HCT116 (cell line): Measurements from ENCODE around the gene NOS3. TPM values are rescaled to one million over a fixed set of nuclear protein-coding genes. Genes with fewer than 3 reads are reported as not detected.

Experiments used
- ATAC-seq: fragments of 200-7000 bp; cut with Tn5 transposase; 2 replicates; pipeline ENCODE4 v1.9.1; 2020; ENCODE audit warnings: mild to moderate bottlenecking, moderate library complexity
- BruUV-seq: library from RNA; stranded (reverse); fragments of 400-500 nt; replicated peaks from 2 replicates; lab custom pipeline; 2021; lab: Mats Ljungman, UMichigan
- CTCF ChIA-PET: fragments of 300-600 bp; sonication (Branson Sonifier 250); formaldehyde crosslinking; loops from one replicate; lab custom pipeline; 2021; ENCODE audit warnings: antibody characterized with exemption; lab: Charles Lee
- POLR2A ChIA-PET: fragments of 300-600, 350-600 bp; sonication (Branson Sonifier 250); formaldehyde crosslinking; loops from one replicate; lab custom pipeline; 2021; ENCODE audit warnings: antibody characterized with exemption; lab: Charles Lee
- RAD21 ChIA-PET, 2 experiments: fragments of 300-600 bp; sonication (Branson Sonifier 250); formaldehyde crosslinking; loops; one replicate each; lab custom pipeline; 2023; ENCODE audit warnings: low total read pairs in 2 of 2; ENCODE audit not compliant: uncharacterized antibody in 2 of 2, unreplicated experiment in 2 of 2, low non-redundant PET in 1 of 2; lab: Charles Lee
- DNase-seq: peaks from one replicate; pipeline ENCODE4 v3.0.0-alpha.2; 2010; ENCODE audit warnings: low read depth, low spot score
- H2AFZ ChIP-seq: fragments of 200-600 bp; shearing (Covaris generic), sonication (generic); 2 replicates; pipeline ENCODE4 v1.6.1; 2017; ENCODE audit warnings: low read depth, mixed run types, mixed read lengths, antibody characterized with exemption, low read length; ENCODE audit not compliant: poor library complexity, severe bottlenecking
- H3K27ac ChIP-seq: 2 replicates; pipeline ENCODE4 v1.5.1; 2012; ENCODE audit warnings: low read depth, low read length
- H3K27me3 ChIP-seq: fragments of 200-600 bp; sonication (generic); 2 replicates; pipeline ENCODE4 v1.6.1; 2016; ENCODE audit warnings: mixed run types, low read length, mixed read lengths; ENCODE audit not compliant: insufficient read depth
- H3K36me3 ChIP-seq, 2 experiments: fragments of 200-500 bp in 1 of 2; fragments of 200-600 bp in 1 of 2; sonication (Bioruptor generic) in 1 of 2; sonication (generic) in 1 of 2; 2 replicates each; pipeline versions ENCODE4 v1.5.1 to v1.6.1; 2014 to 2016; ENCODE audit warnings: low read length in 2 of 2, inconsistent platforms in 1 of 2, mixed read lengths in 1 of 2, mixed run types in 1 of 2; ENCODE audit not compliant: insufficient read depth in 2 of 2, control insufficient read depth in 1 of 2
- H3K4me1 ChIP-seq, 2 experiments: fragments of 200-600 bp in 1 of 2; sonication (generic) in 1 of 2; 2 replicates each; pipeline versions ENCODE4 v1.5.1 to v1.6.1; 2012 to 2017; ENCODE audit warnings: low read length in 2 of 2, inconsistent platforms in 1 of 2, mild to moderate bottlenecking in 1 of 2, mixed read lengths in 1 of 2, mixed run types in 1 of 2, moderate library complexity in 1 of 2; ENCODE audit not compliant: insufficient read depth in 2 of 2, control insufficient read depth in 1 of 2
- H3K4me2 ChIP-seq: fragments of 200-600 bp; sonication (generic); 2 replicates; pipeline ENCODE4 v1.6.1; 2017; ENCODE audit warnings: mixed run types, low read length, mixed read lengths
- H3K4me3 ChIP-seq, 2 experiments: fragments of 200-600 bp in 1 of 2; sonication (generic) in 1 of 2; replicated peaks in 1 of 2; 2 replicates each; pipeline ENCODE4 v1.5.1; 2011 to 2016; ENCODE audit warnings: low read length in 2 of 2, control low read depth in 1 of 2, low read depth in 1 of 2, mild to moderate bottlenecking in 1 of 2, mixed read lengths in 1 of 2, mixed run types in 1 of 2
- H3K79me2 ChIP-seq: fragments of 200-600 bp; sonication (generic); 2 replicates; pipeline ENCODE4 v1.6.1; 2017; ENCODE audit warnings: mild to moderate bottlenecking, mixed run types, low read length, moderate library complexity, mixed read lengths; ENCODE audit not compliant: insufficient read depth
- H3K9ac ChIP-seq: fragments of 200-600 bp; sonication (generic); 2 replicates; pipeline ENCODE4 v1.6.1; 2016; ENCODE audit warnings: low read length, mixed read lengths
- H3K9me2 ChIP-seq: fragments of 200-600 bp; sonication (generic), shearing (Covaris generic); 2 replicates; pipeline ENCODE4 v1.6.1; 2017; ENCODE audit warnings: mixed run types, mild to moderate bottlenecking, moderate library complexity; ENCODE audit not compliant: insufficient read depth
- H3K9me3 ChIP-seq, 2 experiments: fragments of 200-500 bp in 1 of 2; fragments of 200-600 bp in 1 of 2; sonication (Bioruptor generic) in 1 of 2; sonication (generic) in 1 of 2; 2 replicates each; pipeline ENCODE4 v1.6.1; 2014 to 2017; ENCODE audit warnings: low read length in 2 of 2, mixed read lengths in 2 of 2, inconsistent platforms in 1 of 2, low read depth in 1 of 2, mild to moderate bottlenecking in 1 of 2, mixed run types in 1 of 2, moderate library complexity in 1 of 2; ENCODE audit not compliant: control insufficient read depth in 1 of 2, insufficient read depth in 1 of 2
- H4K20me1 ChIP-seq: fragments of 200-600 bp; sonication (generic), shearing (Covaris generic); 2 replicates; pipeline ENCODE4 v1.6.1; 2017; ENCODE audit warnings: mixed run types, mild to moderate bottlenecking, moderate library complexity; ENCODE audit not compliant: insufficient read depth
- ATF3 ChIP-seq: IDR thresholded peaks from 2 replicates; pipeline ENCODE4 v1.6.1; 2012
- CBX3 ChIP-seq: IDR thresholded peaks from 2 replicates; pipeline ENCODE4 v1.6.1; 2012; ENCODE audit warnings: low read depth
- EGR1 ChIP-seq: IDR thresholded peaks from 2 replicates; pipeline ENCODE4 v1.6.1; 2012; ENCODE audit warnings: low read depth
- ELF1 ChIP-seq: IDR thresholded peaks from 2 replicates; pipeline ENCODE4 v1.6.1; 2012; ENCODE audit warnings: low read depth, borderline replicate concordance
- EZH2 ChIP-seq: fragments of 200-600 bp; sonication (generic); IDR thresholded peaks from 2 replicates; pipeline ENCODE4 v1.6.1; 2017; ENCODE audit warnings: antibody characterized with exemption, mixed run types
- EZH2phosphoT487 ChIP-seq: fragments of 200-600 bp; IDR thresholded peaks from 2 replicates; pipeline ENCODE4 v1.6.1; 2018; ENCODE audit warnings: antibody characterized with exemption, borderline replicate concordance
- JUND ChIP-seq: IDR thresholded peaks from 2 replicates; pipeline ENCODE4 v1.6.1; 2012
- MAX ChIP-seq: IDR thresholded peaks from 2 replicates; pipeline ENCODE4 v1.6.1; 2012
- POLR2AphosphoS5 ChIP-seq: IDR thresholded peaks from 2 replicates; pipeline ENCODE4 v1.6.1; 2011; ENCODE audit warnings: mild to moderate bottlenecking, low read depth, low read length, moderate library complexity
- SIN3A ChIP-seq: IDR thresholded peaks from 2 replicates; pipeline ENCODE4 v1.6.1; 2012; ENCODE audit warnings: low read depth
- YY1 ChIP-seq: IDR thresholded peaks from 2 replicates; pipeline ENCODE4 v1.6.1; 2011; ENCODE audit warnings: low read length, low read depth, moderate library complexity, mild to moderate bottlenecking; ENCODE audit not compliant: insufficient replicate concordance; ENCODE audit errors: extremely low read depth
- intact Hi-C: fragments of 100-400 bp; cut with micrococcal nuclease; formaldehyde crosslinking; loops from 2 replicates; pipeline ENCODE4 v1.10.0; 2022
- total RNA-seq: library from RNA; stranded (reverse); gene quantifications from one replicate; pipeline ENCODE4 v1.2.1, GENCODE V29; 2021; ENCODE audit not compliant: unreplicated experiment
- TF ChIP-seq, protein P1 (sequence below), 3 experiments: fragments of 200-600 bp in 1 of 3; sonication (generic) in 1 of 3; IDR thresholded peaks in 2 of 3; conservative IDR thresholded peaks in 1 of 3; 2 replicates each; pipeline ENCODE4 v1.5.1; 2012 to 2017; ENCODE audit warnings: low read depth in 2 of 3, low read length in 2 of 3, antibody characterized with exemption in 1 of 3, borderline replicate concordance in 1 of 3, control low read depth in 1 of 3, mild to moderate bottlenecking in 1 of 3, mixed read lengths in 1 of 3, mixed run types in 1 of 3, moderate library complexity in 1 of 3; ENCODE audit not compliant: insufficient read depth in 1 of 3

Gene NOS3
- total RNA-seq, 1 experiment from 2014 or later, result 35.8 TPM

DNA sequence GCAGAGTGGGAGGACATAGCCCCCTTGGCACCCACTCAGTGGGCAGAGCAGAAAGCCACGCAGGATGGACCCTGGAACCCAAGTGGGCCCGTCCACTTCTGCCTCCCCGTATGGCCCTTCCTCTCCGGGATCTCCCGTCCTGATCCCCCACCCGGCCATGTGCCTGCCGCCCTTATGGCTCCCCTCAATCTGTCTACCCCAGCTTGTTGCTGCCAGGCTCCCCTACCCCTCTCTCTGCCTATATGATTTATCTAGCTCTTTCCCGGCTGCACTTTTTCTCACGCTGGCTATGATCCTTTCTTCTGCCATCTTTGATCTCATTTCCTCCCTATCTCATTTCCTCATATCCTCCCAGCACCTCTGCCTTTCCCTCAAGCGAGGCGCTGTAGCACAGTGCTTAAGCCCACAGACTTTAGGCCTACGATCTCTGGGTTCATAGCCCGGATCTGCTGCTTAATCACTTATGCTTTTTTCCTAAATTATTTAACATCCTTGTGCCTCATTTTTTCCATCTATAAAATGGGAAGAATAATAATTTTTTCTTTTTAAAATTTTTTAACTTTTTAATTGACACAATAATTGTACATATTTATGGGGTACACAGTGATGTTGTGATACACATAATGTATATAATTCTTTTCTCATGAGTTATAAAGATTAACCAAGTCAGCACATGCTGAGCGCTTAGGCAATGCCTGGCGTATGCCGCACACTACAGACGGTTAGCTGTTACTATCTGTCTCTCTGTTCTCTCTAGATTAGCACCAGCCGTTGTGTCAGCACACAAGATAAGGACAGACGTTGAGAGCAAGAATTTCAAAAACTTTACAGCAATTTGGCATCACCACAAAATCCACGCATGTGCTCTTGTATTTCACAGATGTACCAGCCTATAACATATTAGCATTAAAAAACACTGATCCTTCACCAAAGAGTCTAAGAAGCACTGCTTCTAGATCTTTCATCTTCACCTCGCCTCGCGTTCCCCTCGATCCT, 30.8 kb upstream of the NOS3 start:
- H3K27me3 ChIP-seq, result no peaks in the 10 kb centered on the region
- TF ChIP-seq CBX3, result no peak
- no peak for TF ChIP-seq EZH2
- TF ChIP-seq YY1, result no peak
- no peak for TF ChIP-seq SIN3A
- no peak for TF ChIP-seq POLR2AphosphoS5
- no peak for TF ChIP-seq EZH2phosphoT487
- TF ChIP-seq ATF3, result no peak
- TF ChIP-seq, protein P1, sequence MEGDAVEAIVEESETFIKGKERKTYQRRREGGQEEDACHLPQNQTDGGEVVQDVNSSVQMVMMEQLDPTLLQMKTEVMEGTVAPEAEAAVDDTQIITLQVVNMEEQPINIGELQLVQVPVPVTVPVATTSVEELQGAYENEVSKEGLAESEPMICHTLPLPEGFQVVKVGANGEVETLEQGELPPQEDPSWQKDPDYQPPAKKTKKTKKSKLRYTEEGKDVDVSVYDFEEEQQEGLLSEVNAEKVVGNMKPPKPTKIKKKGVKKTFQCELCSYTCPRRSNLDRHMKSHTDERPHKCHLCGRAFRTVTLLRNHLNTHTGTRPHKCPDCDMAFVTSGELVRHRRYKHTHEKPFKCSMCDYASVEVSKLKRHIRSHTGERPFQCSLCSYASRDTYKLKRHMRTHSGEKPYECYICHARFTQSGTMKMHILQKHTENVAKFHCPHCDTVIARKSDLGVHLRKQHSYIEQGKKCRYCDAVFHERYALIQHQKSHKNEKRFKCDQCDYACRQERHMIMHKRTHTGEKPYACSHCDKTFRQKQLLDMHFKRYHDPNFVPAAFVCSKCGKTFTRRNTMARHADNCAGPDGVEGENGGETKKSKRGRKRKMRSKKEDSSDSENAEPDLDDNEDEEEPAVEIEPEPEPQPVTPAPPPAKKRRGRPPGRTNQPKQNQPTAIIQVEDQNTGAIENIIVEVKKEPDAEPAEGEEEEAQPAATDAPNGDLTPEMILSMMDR (IDR thresholded peaks at IDR 0.05 in 2 of 3, conservative IDR thresholded peaks at IDR 0.05 in 1 of 3; ENCODE audit: borderline replicate concordance in 1 of 3, insufficient read depth in 1 of 3, low read depth in 2 of 3, low read length in 2 of 3), result no peak
- no peak for TF ChIP-seq ELF1
- no peak for TF ChIP-seq EGR1
- TF ChIP-seq JUND, result no peak
- TF ChIP-seq MAX, result no peak

More for the DNA sequence above, 30.8 kb upstream of the NOS3 start:
- Histone ChIP-seq H3K4me1 (peaks cover 10 to 12% of the 10 kb centered on the region in 2 experiments), H3K4me3 (no peak overlapping the region), H3K9ac (no peak overlapping the region), H3K9me2 (no peaks in the 10 kb centered on the region), H3K9me3 (no peaks in the 10 kb centered on the region), H4K20me1 (no peaks in the 10 kb centered on the region), H3K36me3 (no peaks in the 10 kb centered on the region), H2AFZ (no peak overlapping the region), H3K27ac (no peak overlapping the region), H3K4me2 (no peak overlapping the region), H3K79me2 (no peaks in the 10 kb centered on the region)
- ChIA-PET POLR2A (no interaction called here), RAD21 (no interaction called here), CTCF (interaction anchor here (1.6 kb wide), 1 partner anchor 150 kb away, joined by 4 read pairs; no protein-coding TSS in a partner anchor)
- no peak for DNase-seq
- intact Hi-C loops, result no loop called here
- BruUV-seq, result no TSS peak
- ATAC-seq, result no peak
